ENCODE data around the gene METRN.

Gene METRN

DNA sequence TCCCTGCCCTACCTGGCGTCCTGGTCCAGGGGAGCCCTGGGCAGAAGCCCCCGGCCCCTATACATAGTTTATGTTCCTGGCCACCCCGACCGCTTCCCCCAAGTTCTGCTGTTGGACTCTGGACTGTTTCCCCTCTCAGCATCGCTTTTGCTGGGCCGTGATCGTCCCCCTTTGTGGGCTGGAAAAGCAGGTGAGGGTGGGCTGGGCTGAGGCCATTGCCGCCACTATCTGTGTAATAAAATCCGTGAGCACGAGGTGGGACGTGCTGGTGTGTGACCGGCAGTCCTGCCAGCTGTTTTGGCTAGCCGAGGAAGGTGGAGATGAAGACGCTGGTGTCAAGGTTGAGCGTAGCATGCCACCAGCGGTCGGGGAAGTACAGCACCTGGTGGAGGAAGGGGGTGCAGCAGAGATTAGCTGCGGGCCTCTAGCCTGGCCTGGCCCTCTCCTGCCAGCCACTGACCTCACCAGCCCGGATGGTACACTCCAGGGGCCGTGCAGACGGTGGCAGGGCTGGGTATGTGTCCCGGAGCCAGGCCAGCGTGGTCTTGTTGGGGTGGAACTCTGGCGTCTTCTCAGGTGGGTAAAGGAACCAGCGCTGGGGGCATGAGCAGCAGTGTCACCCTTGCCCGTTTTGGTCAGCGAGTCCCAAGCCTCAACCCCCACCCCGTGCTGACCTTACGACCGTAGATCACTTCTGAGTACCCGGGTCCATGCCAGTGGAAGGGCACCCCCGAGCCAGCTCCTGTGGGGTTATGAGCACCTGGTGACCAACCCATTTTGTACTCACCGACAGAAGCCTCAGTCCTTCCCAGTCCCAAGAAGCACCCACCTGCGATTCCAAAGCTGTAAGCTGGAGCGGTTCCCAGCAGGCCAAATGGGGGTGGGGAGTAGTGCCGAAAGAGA lies 32.2 kb upstream of the METRN start:
- DNase-seq (ENCODE audit: low read depth) = no peak
- peak overlapping the region; percentile 54 for H3K4me3 ChIP-seq (ENCODE audit: low read depth, low read length)
- TF ChIP-seq, protein P1, sequence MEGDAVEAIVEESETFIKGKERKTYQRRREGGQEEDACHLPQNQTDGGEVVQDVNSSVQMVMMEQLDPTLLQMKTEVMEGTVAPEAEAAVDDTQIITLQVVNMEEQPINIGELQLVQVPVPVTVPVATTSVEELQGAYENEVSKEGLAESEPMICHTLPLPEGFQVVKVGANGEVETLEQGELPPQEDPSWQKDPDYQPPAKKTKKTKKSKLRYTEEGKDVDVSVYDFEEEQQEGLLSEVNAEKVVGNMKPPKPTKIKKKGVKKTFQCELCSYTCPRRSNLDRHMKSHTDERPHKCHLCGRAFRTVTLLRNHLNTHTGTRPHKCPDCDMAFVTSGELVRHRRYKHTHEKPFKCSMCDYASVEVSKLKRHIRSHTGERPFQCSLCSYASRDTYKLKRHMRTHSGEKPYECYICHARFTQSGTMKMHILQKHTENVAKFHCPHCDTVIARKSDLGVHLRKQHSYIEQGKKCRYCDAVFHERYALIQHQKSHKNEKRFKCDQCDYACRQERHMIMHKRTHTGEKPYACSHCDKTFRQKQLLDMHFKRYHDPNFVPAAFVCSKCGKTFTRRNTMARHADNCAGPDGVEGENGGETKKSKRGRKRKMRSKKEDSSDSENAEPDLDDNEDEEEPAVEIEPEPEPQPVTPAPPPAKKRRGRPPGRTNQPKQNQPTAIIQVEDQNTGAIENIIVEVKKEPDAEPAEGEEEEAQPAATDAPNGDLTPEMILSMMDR (IDR thresholded peaks at IDR 0.05; ENCODE audit: insufficient read depth, low read depth, low read length, missing control alignments) = no peak

DNA sequence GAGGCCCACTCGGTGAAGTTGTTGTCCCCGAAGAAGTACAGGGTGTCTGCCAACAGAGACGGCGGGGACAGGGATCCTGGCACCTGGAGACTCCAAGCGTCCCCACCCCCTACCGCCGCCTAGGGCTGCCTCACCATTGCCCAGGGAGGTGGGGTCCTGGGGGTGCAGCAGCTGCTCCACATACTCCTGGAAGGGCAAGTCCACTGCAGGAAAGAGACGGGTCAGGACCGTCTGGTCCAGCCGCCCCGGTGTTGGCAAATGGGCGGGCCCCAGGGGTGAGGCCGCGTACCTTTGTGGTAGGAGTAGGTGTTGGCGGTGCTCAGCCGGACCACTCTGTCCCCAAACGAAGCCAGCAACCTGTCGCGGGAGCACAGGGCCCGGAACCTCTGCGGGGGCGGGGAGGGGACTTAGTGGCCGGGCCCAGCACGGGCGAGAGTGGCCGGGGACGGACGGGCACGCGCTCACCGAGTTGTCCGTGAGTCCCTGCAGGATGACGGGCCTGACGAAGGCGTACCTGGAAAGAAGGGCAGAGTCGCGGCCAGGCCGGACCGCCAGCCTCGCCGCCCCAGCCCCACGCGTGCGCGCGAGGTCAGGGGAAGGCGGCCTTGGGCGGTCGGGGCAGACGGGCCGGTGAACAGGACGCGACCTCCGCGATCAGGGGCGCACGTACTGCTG lies 31.4 kb upstream of the METRN start:
- peak; percentile 41 for DNase-seq (ENCODE audit: low read depth)
- TF ChIP-seq, protein P1 (IDR thresholded peaks at IDR 0.05; ENCODE audit: insufficient read depth, low read depth, low read length, missing control alignments) = no peak
- peak overlapping the region; percentile 54 for H3K4me3 ChIP-seq (ENCODE audit: low read depth, low read length)

DNA sequence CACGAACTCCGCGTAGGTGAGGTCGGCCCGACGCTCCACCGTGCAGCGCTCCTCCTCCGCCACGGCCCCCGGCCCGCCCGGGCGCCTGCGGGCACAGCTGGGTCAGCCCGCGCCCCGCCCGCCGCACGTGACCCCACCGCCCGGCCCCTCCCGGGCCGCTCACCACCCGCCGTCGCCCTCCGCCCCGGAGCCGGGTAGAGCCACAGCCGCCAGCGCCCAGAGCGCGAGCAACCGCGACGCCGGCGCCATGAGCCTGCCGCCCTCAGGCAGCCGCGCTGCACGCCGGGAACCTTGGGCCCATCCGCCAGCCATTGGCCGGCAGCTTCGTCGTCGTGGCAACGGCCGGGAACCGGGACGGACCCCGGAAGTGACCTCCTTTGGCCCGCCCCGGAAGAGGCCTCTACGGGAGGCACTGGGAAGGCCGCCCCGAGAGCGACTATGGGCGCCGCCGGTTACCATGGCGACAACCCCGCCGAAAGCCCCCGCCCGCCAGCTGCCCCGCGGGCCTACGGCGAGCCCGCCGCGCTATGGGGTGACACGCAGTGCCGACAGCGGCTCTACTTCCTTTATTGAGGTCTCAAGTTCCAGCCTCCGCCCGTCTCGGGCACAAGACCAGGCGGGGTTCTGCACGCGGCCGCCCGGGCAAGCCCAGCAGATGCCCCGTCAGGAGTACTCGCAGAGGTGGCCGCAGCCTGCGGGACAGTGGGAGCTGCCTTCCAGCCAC lies 30.7 kb upstream of the METRN start, which contains the start of gene JMJD8:
Gene JMJD8 (minus strand): TSS at position 264 of the 724 bp plus-strand sequence. CDS start 15 bp downstream, at position 249.
- TF ChIP-seq, protein P1 (IDR thresholded peaks at IDR 0.05; ENCODE audit: insufficient read depth, low read depth, low read length, missing control alignments) = no peak
- DNase-seq (ENCODE audit: low read depth) = peak; percentile 98
- H3K4me3 ChIP-seq (ENCODE audit: low read depth, low read length) = peak within 1 kb of the TSS; percentile 54

DNA sequence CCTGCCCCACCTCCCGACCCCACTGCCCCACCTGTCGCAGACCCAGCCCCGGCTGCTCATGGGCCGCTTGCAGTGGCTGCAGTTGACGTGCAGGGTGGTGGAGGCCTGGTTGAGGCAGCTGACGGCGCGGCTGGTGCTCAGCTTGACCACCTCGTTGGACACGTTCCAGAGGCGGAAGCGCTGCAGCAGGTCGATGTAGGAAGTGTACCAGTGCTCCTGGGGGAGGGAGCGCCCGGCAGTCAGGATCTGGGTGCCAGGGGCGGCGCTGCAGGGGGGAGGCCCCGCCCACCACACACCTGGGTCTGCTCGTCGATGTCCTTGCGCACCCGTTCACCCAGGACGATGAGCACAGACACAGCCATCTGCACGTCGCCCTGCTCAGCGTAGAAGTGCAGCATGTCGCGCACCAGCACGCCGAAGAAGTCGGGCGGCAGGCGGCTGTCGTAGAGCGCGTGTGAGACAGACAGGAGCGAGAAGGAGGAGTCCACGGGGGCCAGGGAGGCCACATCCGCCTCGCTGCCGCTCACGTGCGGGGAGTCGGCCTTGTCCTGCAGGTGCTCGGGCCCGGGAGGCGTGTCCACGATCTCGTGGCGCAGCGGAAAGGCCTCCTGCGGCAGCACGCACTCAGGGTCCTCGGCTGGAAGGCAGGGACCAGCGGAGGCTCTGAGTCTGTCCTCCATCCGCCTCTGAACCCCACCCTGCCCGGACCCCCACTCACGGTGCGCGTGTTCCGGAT lies 29.8 kb upstream of the METRN start:
- TF ChIP-seq, protein P1 (IDR thresholded peaks at IDR 0.05; ENCODE audit: insufficient read depth, low read depth, low read length, missing control alignments) = no peak
- no peak for DNase-seq (ENCODE audit: low read depth)
- no peak overlapping the region for H3K4me3 ChIP-seq (ENCODE audit: low read depth, low read length)

DNA sequence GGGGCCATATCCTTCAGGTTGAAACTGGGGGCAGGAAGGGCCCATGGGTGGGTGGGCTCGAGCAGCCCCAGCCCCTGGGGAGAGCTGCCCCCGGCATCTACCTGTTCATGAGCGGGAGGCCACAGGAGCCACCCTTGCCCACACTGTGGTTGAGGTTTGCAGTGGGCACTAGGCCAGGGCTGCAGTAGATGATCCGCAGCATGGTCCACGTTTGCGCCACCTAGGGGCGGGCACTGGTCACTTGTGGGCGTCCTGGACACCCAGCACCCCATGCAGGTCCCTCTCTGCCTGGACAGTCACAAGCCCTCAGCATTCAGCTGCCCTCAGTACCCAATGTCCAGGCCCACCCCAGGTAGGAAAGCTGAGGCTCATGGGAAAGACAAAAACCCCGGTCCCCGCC lies 29.0 kb upstream of the METRN start:
- no peak overlapping the region for H3K4me3 ChIP-seq (ENCODE audit: low read depth, low read length)
- DNase-seq (ENCODE audit: low read depth) = no peak
- TF ChIP-seq, protein P1 (IDR thresholded peaks at IDR 0.05; ENCODE audit: insufficient read depth, low read depth, low read length, missing control alignments) = peak; percentile 22

Measured in GM12865 (cell line).